Esophagus (tissue), 2 donors: ENCODE data around the gene CDHR2. TPM values are rescaled to one million over a fixed set of nuclear protein-coding genes. Genes with fewer than 3 reads are reported as not detected.

Experiments
- H3K27ac ChIP-seq, 2 donors: one replicate each; pipeline ENCODE4 v1.5.1; 2013; ENCODE audit warnings: low read depth in 2 of 2, mild to moderate bottlenecking in 2 of 2, inconsistent platforms in 1 of 2, low read length in 1 of 2, moderate library complexity in 1 of 2
- H3K27me3 ChIP-seq, 2 donors: one replicate each; pipeline ENCODE4 v1.6.1; 2013; ENCODE audit warnings: low read length in 2 of 2, control low read depth in 1 of 2, mild to moderate bottlenecking in 1 of 2; ENCODE audit not compliant: insufficient read depth in 2 of 2, control insufficient read depth in 1 of 2
- H3K36me3 ChIP-seq, 2 donors: one replicate each; pipeline ENCODE4 v1.6.1; 2013; ENCODE audit warnings: low read length in 1 of 2; ENCODE audit not compliant: control insufficient read depth in 2 of 2, insufficient read depth in 2 of 2
- H3K4me1 ChIP-seq, 2 donors: one replicate each; pipeline ENCODE4 v1.6.1; 2013; ENCODE audit warnings: low read length in 1 of 2; ENCODE audit not compliant: control insufficient read depth in 2 of 2, insufficient read depth in 2 of 2
- H3K4me3 ChIP-seq, 2 donors: one replicate each; pipeline ENCODE4 v1.5.1; 2013; ENCODE audit warnings: low read length in 2 of 2, mild to moderate bottlenecking in 2 of 2, low read depth in 1 of 2, moderate library complexity in 1 of 2
- H3K9me3 ChIP-seq, 2 donors: one replicate each; pipeline ENCODE4 v1.6.1; 2013; ENCODE audit warnings: mild to moderate bottlenecking in 2 of 2, low read depth in 1 of 2, low read length in 1 of 2, moderate library complexity in 1 of 2; ENCODE audit not compliant: control insufficient read depth in 2 of 2, insufficient read depth in 1 of 2
- WGBS, 2 donors: extraction: QIAGEN DNeasy Blood & Tissue Kit; methylation state at CpG; one replicate each; pipeline ENCODE4 v1.1.7; 2013; 5-methylcytosine and 5-hydroxymethylcytosine counted together
- polyA plus RNA-seq, 2 donors: library from polyadenylated mRNA; stranded (reverse); fragments of 200-250 nt; gene quantifications; one replicate each; pipeline ENCODE4 v1.2.3, GENCODE V29; 2013
- donor health status: healthy with polysubstance abuse.
- donor health status: Bipolar disorder and iron deficiency.

Gene CDHR2
- polyA plus RNA-seq, 2 donors, result 0.01 to 0.08 TPM

- Histone ChIP-seq H3K4me3 (no peak overlapping the region), H3K27me3 (peaks cover 0 to 26% of the 10 kb centered on the region in 2 donors), H3K36me3 (no peaks in the 10 kb centered on the region), H3K9me3 (peaks cover 0 to 9% of the 10 kb centered on the region in 2 donors), H3K27ac (no peak overlapping the region), H3K4me1 (peaks cover 9 to 13% of the 10 kb centered on the region in 2 donors)
- WGBS, 2 donors, result 4 to 7% methylated on average over 29 to 31 of the region's 31 CpGs
Observed at GRCh38 chr5:176619203-176619568, 70.0 kb downstream of the CDHR2 start.

DNA sequence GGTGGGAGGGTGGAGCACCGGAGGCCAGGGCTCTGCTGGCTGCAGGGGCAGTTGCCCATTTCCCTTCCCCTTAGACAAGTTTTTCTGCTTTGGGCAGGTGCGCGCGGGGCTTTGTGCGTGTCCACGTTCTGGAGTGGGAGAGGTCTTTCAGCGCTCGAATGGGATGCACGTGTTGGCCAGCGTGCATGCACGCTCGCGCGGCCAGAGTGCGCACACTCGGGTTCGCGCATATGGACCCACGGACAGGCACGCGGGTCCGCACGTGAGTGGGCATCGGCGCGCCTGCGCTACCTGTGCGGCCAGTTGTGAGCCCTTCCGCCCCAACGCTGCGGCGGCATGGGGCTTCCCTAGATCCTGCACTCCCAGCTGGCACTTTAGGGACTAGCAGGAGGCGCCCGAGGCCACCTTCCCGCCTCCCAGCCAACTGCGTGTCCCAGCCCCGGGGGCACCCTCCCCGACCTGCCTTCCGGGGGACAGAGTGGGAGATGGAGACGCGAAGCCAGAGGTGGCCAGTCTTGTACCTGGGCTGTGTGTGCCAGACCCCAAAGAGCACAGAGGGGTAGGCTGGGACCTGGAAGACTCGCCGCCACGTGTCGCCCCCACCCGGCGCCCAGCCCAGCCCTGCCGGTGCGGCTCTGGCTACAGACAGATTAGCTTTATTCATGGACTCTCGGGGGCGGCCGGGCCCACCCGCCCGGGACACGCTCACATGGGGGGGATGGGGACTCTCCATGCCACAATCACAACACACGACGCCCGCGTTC lies 70.6 kb downstream of the CDHR2 start:
- WGBS, 2 donors, result 12 to 17% methylated on average over 59 of the region's 59 CpGs
- peaks cover 9 to 13% of the 10 kb centered on the region in 2 donors for H3K4me1 ChIP-seq
- no peak overlapping the region for H3K4me3 ChIP-seq
- peaks cover 0 to 9% of the 10 kb centered on the region in 2 donors for H3K9me3 ChIP-seq
- no peaks in the 10 kb centered on the region for H3K36me3 ChIP-seq
- H3K27ac ChIP-seq, result no peak overlapping the region
- H3K27me3 ChIP-seq, result peaks cover 0 to 26% of the 10 kb centered on the region in 2 donors

DNA sequence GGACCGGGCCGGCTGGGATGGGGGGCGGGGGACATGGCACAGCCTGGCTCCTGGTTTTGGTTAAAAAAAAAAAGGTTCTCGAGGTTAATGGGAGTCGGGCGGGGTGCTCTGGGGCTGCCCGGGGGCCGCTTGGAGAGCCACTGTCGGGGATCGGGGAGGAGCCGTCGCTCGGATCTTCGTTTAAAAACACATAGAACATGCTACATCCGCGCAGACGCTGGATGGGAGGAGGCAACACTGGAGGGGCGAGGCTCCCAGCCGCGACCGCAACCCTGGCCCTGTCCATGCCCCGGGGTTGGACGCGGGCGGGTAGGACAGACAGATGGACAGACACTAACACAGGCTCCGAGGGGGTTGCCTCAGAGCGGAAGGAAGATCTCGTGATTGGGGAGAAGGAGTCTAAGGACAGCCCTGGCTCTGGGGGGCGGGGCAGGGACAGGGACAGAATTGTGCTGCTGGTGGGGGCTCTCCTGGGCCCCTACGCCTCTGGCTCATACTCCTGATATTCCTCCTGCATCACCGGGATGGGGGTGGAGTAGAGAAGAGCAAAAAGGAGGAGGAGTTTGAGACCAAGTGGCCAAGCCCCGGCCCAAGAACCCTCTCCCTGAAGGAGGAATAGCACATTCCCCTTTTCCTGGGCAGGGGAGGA lies 71.3 kb downstream of the CDHR2 start:
- H3K9me3 ChIP-seq, result peaks cover 0 to 9% of the 10 kb centered on the region in 2 donors
- WGBS, 2 donors, result 5 to 7% methylated on average over 32 of the region's 32 CpGs
- H3K4me3 ChIP-seq, result no peak overlapping the region
- peaks cover 9 to 13% of the 10 kb centered on the region in 2 donors for H3K4me1 ChIP-seq
- H3K27me3 ChIP-seq, result peaks cover 0 to 26% of the 10 kb centered on the region in 2 donors
- H3K27ac ChIP-seq, result no peak overlapping the region
- no peaks in the 10 kb centered on the region for H3K36me3 ChIP-seq

GRCh38 chr5:176621661-176622079 lies 72.5 kb downstream of the CDHR2 start:
- Histone ChIP-seq H3K4me1 (peaks cover 10 to 13% of the 10 kb centered on the region in 2 donors), H3K9me3 (peaks cover 0 to 9% of the 10 kb centered on the region in 2 donors), H3K27me3 (peaks cover 0 to 28% of the 10 kb centered on the region in 2 donors), H3K4me3 (no peak overlapping the region), H3K27ac (no peak overlapping the region), H3K36me3 (no peaks in the 10 kb centered on the region)
- 55 to 58% methylated on average over 13 of the region's 13 CpGs for WGBS, 2 donors

GRCh38 chr5:176624142-176624541 lies 75.0 kb downstream of the CDHR2 start:
- Histone ChIP-seq H3K27ac (no peak overlapping the region), H3K9me3 (peaks cover 0 to 7% of the 10 kb centered on the region in 2 donors), H3K27me3 (peaks cover 0 to 22% of the 10 kb centered on the region in 2 donors), H3K36me3 (no peaks in the 10 kb centered on the region), H3K4me3 (no peak overlapping the region), H3K4me1 (peaks cover 9 to 12% of the 10 kb centered on the region in 2 donors)
- 68 to 73% methylated on average over 4 of the region's 4 CpGs for WGBS, 2 donors

GRCh38 chr5:176624938-176625337 lies 75.8 kb downstream of the CDHR2 start:
- Histone ChIP-seq H3K9me3 (no peaks in the 10 kb centered on the region), H3K4me1 (peaks cover 9 to 10% of the 10 kb centered on the region in 2 donors), H3K36me3 (no peaks in the 10 kb centered on the region), H3K27me3 (peaks cover 0 to 14% of the 10 kb centered on the region in 2 donors), H3K4me3 (no peak overlapping the region), H3K27ac (no peak overlapping the region)
- WGBS, 2 donors, result 65 to 66% methylated on average over 9 of the region's 9 CpGs

DNA sequence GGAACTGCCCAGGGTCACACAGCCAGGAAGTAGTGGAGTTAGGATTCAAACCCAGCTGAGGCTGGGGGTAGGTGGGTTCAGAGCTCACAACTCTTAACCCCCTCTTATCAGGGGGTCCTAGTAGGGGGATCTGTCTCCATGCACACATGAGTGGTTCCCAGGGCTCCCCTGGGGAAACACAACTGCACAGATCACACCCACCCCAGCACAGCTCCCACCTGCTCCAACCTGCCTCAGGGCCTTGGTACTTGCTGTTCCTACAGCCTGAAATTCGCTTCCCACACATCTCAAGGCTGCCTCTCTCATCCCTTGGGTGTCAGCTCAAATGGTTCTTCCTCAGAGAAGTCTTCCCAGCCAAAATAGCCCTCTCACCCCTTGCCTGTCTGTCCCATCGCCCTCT lies 76.4 kb downstream of the CDHR2 start:
- WGBS, 2 donors, result 63 to 66% methylated on average over 2 of the region's 2 CpGs
- H3K4me1 ChIP-seq, result peaks cover 12% of the 10 kb centered on the region in 2 donors
- H3K27me3 ChIP-seq, result peaks cover 0 to 9% of the 10 kb centered on the region in 2 donors
- H3K27ac ChIP-seq, result no peak overlapping the region
- H3K4me3 ChIP-seq, result no peak overlapping the region
- H3K9me3 ChIP-seq, result no peaks in the 10 kb centered on the region
- no peaks in the 10 kb centered on the region for H3K36me3 ChIP-seq

DNA sequence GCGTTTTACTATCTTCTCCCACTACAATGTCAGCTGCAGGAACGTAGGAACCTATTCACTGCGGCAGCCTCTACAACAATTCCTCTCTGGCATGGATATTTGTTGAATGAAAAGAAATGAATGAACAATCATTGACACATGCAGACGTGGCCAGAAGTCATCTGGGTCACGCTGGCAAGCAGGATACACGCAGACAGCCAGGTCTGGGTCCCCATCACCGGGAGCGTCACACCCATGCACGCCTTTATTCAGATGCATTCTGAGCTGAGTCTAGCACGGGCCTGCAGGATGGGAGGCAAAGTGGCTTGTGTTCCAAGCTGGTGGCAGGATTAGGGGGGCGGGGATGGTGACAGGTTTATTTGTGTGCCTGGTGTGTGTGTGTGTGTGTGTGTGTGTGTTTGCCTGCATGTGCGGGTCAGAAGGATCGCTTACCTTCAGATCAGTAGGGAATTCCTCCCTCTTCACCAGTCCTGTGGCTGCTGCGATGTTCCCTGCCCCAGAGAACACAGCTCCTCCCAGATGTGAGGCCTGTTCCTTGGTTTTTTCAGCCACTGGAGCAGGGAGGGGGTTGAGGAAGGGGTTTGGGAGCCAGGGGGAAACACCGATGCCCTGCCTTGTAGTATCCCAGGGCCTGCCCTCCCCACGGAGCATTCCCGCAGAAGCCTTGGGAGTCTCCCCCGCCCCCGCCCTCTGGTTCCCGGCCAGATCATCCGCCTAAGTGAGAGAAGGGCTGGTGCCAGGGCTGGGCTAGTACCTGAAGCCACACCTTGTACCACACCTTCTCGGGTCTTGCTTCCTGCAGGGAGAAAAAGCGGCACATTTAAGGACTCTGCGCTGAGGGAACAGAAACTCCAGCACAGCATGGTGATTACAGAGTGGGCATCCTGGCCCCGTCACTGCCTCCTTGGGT lies 77.1 kb downstream of the CDHR2 start:
- no peaks in the 10 kb centered on the region for H3K9me3 ChIP-seq
- H3K27me3 ChIP-seq, result peaks cover 0 to 7% of the 10 kb centered on the region in 2 donors
- WGBS, 2 donors, result 36 to 40% methylated on average over 25 of the region's 25 CpGs

DNA sequence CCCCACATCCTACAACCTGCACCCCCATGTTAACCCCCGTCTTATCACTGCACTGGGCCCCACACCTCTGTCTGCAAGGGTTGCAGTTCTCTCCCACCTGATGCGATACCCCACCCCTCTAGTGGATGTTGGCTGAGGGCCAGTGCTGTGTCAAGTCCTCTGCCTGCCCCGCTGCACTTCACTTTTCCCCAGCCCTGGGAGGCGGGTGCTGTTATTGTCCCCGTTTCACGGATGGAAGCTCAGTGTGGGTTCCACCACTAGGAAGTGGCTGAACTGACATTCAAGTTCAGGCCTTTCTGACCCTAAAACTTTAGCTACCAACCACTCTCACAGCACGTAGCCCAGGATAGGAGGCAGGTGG lies 77.7 kb downstream of the CDHR2 start:
- no peak overlapping the region for H3K27ac ChIP-seq
- peaks cover 12 to 16% of the 10 kb centered on the region in 2 donors for H3K4me1 ChIP-seq
- H3K27me3 ChIP-seq, result peaks cover 0 to 7% of the 10 kb centered on the region in 2 donors
- H3K36me3 ChIP-seq, result no peaks in the 10 kb centered on the region
- no peaks in the 10 kb centered on the region for H3K9me3 ChIP-seq
- WGBS, 2 donors, result 35 to 38% methylated on average over 7 of the region's 7 CpGs
- H3K4me3 ChIP-seq, result no peak overlapping the region

More for the DNA sequence above, 77.1 kb downstream of the CDHR2 start:
- H3K4me1 ChIP-seq, result peaks cover 12 to 16% of the 10 kb centered on the region in 2 donors
- no peaks in the 10 kb centered on the region for H3K36me3 ChIP-seq
- H3K27ac ChIP-seq, result no peak overlapping the region
- H3K4me3 ChIP-seq, result no peak overlapping the region
